Aortic smooth muscle cell (primary cell): ENCODE measurements around the gene MOB1B. TPM values are rescaled to one million over a fixed set of nuclear protein-coding genes. Genes with fewer than 3 reads are reported as not detected.

Experiments
- total RNA-seq: library from RNA; depleted of rRNA; stranded (reverse); fragments of >200 nt; gene quantifications from 2 replicates; pipeline ENCODE4 v1.2.3, GENCODE V29; 2014

Gene MOB1B
- total RNA-seq: 9.1 and 11.3 TPM in 2 replicates

GRCh38 chr4:70901984-70902576 lies at the start of gene MOB1B:
Gene MOB1B, plus strand, starts transcription at chr4:70902369. Its CDS starts 168 bp downstream, at chr4:70902537.

GRCh38 chr4:70993181-70994068 lies 91.3 kb downstream of the MOB1B start, which contains the start of gene DCK:
Gene DCK, plus strand, starts transcription at chr4:70993649. Its CDS starts 187 bp downstream, at chr4:70993836.

Other genes with a start within 250 kb of the MOB1B start
- 0.12 and 0.13 TPM in 2 replicates for gene JCHAIN, start 235.9 kb upstream of the MOB1B start, total RNA-seq
- gene UTP3, start 213.8 kb upstream of the MOB1B start, total RNA-seq: 21.0 and 26.0 TPM in 2 replicates
- gene RUFY3, start 180.4 kb upstream of the MOB1B start, total RNA-seq: 32.0 and 48.2 TPM in 2 replicates
- 79.7 and 87.2 TPM in 2 replicates for gene GRSF1, start 62.5 kb upstream of the MOB1B start, total RNA-seq
- gene DCK, start 91.3 kb downstream of the MOB1B start, total RNA-seq: 15.2 and 19.0 TPM in 2 replicates